Type B pancreatic cell (in vitro differentiated cells): ENCODE results near the gene SIRPB2. TPM values are rescaled to one million over a fixed set of nuclear protein-coding genes. Genes with fewer than 3 reads are reported as not detected.

ENCODE experiments used
- DNase-seq: peaks from one replicate; pipeline ENCODE4 v3.0.0; 2021; ENCODE audit warnings: mixed read lengths; ENCODE audit not compliant: unreplicated experiment; ENCODE audit errors: extremely low spot score
- H3K27ac Mint-ChIP-seq: 2 replicates; pipeline ENCODE4 v1.8.0; 2021; ENCODE audit warnings: mild to moderate bottlenecking, mixed read lengths
- H3K27me3 Mint-ChIP-seq: 2 replicates; pipeline ENCODE4 v1.8.0; 2021; ENCODE audit warnings: mixed read lengths
- H3K36me3 Mint-ChIP-seq: 2 replicates; pipeline ENCODE4 v1.8.0; 2021; ENCODE audit warnings: mixed read lengths
- H3K4me1 Mint-ChIP-seq: one replicate; pipeline ENCODE4 v1.8.0; 2021; ENCODE audit warnings: mixed read lengths; ENCODE audit not compliant: unreplicated experiment
- H3K4me3 Mint-ChIP-seq: 2 replicates; pipeline ENCODE4 v1.8.0; 2021; ENCODE audit warnings: mild to moderate bottlenecking, mixed read lengths
- H3K9me3 Mint-ChIP-seq: 2 replicates; pipeline ENCODE4 v1.8.0; 2021; ENCODE audit warnings: mixed read lengths
- CTCF ChIP-seq: fragments of 200-600 bp; sonication (generic); conservative IDR thresholded peaks from 2 replicates; pipeline ENCODE4 v1.5.0; 2021; ENCODE audit warnings: antibody characterized with exemption, mild to moderate bottlenecking
- total RNA-seq: library from RNA; stranded (reverse); gene quantifications from 2 replicates; pipeline ENCODE4 v1.2.1, GENCODE V29; 2021; ENCODE audit warnings: low replicate concordance

The SIRPB2 gene
- total RNA-seq, 1 donor from 2014 or later = not detected

GRCh38 chr20:1535420-1536175, 44.4 kb upstream of the SIRPB2 start:
- Mint-ChIP-seq H3K27me3 (peaks cover 25% of the 10 kb centered on the region), H3K4me3 (no peak overlapping the region), H3K27ac (no peak overlapping the region), H3K36me3 (no peaks in the 10 kb centered on the region), H3K4me1 (no peaks in the 10 kb centered on the region), H3K9me3 (no peaks in the 10 kb centered on the region)
- no peak for DNase-seq
- no peak for TF ChIP-seq CTCF

GRCh38 chr20:1534526-1534925, 43.3 kb upstream of the SIRPB2 start:
- H3K4me1 Mint-ChIP-seq = no peaks in the 10 kb centered on the region
- H3K27ac Mint-ChIP-seq = no peak overlapping the region
- H3K27me3 Mint-ChIP-seq = peaks cover 23% of the 10 kb centered on the region

GRCh38 chr20:1533059-1533458, 41.8 kb upstream of the SIRPB2 start:
- DNase-seq = no peak
- Mint-ChIP-seq H3K4me3 (no peak overlapping the region), H3K27ac (no peak overlapping the region), H3K9me3 (no peaks in the 10 kb centered on the region), H3K36me3 (no peaks in the 10 kb centered on the region), H3K27me3 (peaks cover 16% of the 10 kb centered on the region), H3K4me1 (no peaks in the 10 kb centered on the region)
- no peak for TF ChIP-seq CTCF

More at GRCh38 chr20:1534526-1534925, 43.3 kb upstream of the SIRPB2 start:
- no peaks in the 10 kb centered on the region for H3K36me3 Mint-ChIP-seq
- no peak overlapping the region for H3K4me3 Mint-ChIP-seq
- no peaks in the 10 kb centered on the region for H3K9me3 Mint-ChIP-seq
- no peak for DNase-seq
- TF ChIP-seq CTCF = no peak

GRCh38 chr20:1528811-1529210, 37.6 kb upstream of the SIRPB2 start:
- TF ChIP-seq CTCF = no peak

GRCh38 chr20:1527923-1528322, 36.7 kb upstream of the SIRPB2 start:
- Mint-ChIP-seq H3K27me3 (peaks cover 11% of the 10 kb centered on the region), H3K36me3 (no peaks in the 10 kb centered on the region), H3K27ac (no peak overlapping the region), H3K4me1 (no peaks in the 10 kb centered on the region), H3K4me3 (no peak overlapping the region), H3K9me3 (peaks cover 4% of the 10 kb centered on the region)
- no peak for DNase-seq
- TF ChIP-seq CTCF = no peak

More at GRCh38 chr20:1528811-1529210, 37.6 kb upstream of the SIRPB2 start:
- Mint-ChIP-seq H3K27me3 (peaks cover 14% of the 10 kb centered on the region), H3K9me3 (peaks cover 4% of the 10 kb centered on the region), H3K36me3 (no peaks in the 10 kb centered on the region), H3K27ac (no peak overlapping the region), H3K4me1 (no peaks in the 10 kb centered on the region), H3K4me3 (no peak overlapping the region)
- DNase-seq = no peak
